Activated T-helper 17 cell treated with anti-CD3 and anti-CD28 coated beads, Interleukin-2, amount 50 U/mL, for 72 hours (primary cell): Measurements from ENCODE around the gene POU2F2. TPM values are rescaled to one million over a fixed set of nuclear protein-coding genes. Genes with fewer than 3 reads are reported as not detected.
"Not testable (repeated sequence)": the region's sequence is repeated elsewhere in the genome, so short reads cannot be mapped to it uniquely, and the experiment has no call there.

ENCODE experiments used
- ATAC-seq: fragments of 150-1000 bp; cut with Tn5 transposase; replicated peaks from 2 replicates; pipeline ENCODE4 v1.10.0; 2021; ENCODE audit warnings: mild to moderate bottlenecking, moderate library complexity
- H3K27ac Mint-ChIP-seq: one replicate; pipeline ENCODE4 v1.8.0; 2022; ENCODE audit warnings: mixed read lengths
- H3K27me3 Mint-ChIP-seq: one replicate; pipeline ENCODE4 v1.8.0; 2022; ENCODE audit warnings: mixed read lengths
- H3K36me3 Mint-ChIP-seq: one replicate; pipeline ENCODE4 v1.8.0; 2022; ENCODE audit warnings: low read depth, mild to moderate bottlenecking, mixed read lengths
- H3K4me1 Mint-ChIP-seq: one replicate; pipeline ENCODE4 v1.8.0; 2022; ENCODE audit warnings: mixed read lengths
- H3K4me3 Mint-ChIP-seq: one replicate; pipeline ENCODE4 v1.8.0; 2022; ENCODE audit warnings: mild to moderate bottlenecking, mixed read lengths
- H3K9me3 Mint-ChIP-seq: one replicate; pipeline ENCODE4 v1.8.0; 2022; ENCODE audit warnings: mixed read lengths
- total RNA-seq, 2 donors: library from RNA; stranded (reverse); gene quantifications; one replicate each; pipeline ENCODE4 v1.2.3, GENCODE V29; 2022

POU2F2 gene
- total RNA-seq, 2 donors from 2014 or later = 33.1 to 95.9 TPM

DNA sequence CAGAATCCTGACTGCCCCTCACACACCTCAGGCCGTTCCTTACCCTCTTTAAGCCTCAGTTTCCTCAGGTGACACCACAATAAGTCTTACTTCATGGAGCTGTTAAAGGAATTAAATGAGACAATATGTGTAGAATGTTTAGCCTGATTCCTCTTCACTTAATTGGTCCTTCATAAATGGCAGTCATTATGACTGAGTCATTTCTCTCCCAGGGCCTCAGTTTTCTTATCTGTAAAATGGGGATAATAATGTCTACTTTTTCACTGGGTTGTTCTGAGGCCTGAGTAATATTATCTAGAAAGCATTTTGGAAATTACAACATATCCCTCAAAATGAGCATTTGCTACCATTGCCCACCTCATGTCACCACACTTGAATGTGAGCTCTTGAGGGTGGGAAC lies 21.6 kb downstream of the POU2F2 start:
- H3K9me3 Mint-ChIP-seq = no peaks in the 10 kb centered on the region
- H3K27ac Mint-ChIP-seq = peak overlapping the region; percentile 81
- peaks cover 35% of the 10 kb centered on the region for H3K4me1 Mint-ChIP-seq
- no peak for ATAC-seq
- H3K36me3 Mint-ChIP-seq = peaks cover 87% of the 10 kb centered on the region
- H3K4me3 Mint-ChIP-seq = peak overlapping the region; percentile 4
- no peaks in the 10 kb centered on the region for H3K27me3 Mint-ChIP-seq

DNA sequence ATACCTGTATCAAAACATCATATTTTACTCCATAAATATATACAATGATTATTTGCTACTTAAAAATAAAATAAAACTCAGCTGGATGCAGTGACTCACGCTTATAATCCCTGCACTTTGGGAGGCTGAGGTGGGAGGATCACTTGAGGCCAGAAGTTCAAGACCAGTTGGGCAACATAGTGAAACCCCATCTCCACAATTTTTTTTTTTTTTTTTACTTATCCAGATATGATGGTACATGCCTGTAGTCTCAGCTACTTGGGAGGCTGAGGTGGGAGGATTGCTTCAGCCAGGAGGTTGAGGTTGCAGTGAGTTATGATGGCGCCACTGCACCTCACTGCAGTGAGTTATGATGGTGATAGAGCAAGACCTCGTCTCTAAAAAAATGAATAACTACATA lies 22.4 kb downstream of the POU2F2 start:
- Mint-ChIP-seq H3K4me3 (no peak overlapping the region), H3K27me3 (no peaks in the 10 kb centered on the region), H3K4me1 (peaks cover 40% of the 10 kb centered on the region), H3K9me3 (no peaks in the 10 kb centered on the region), H3K36me3 (peaks cover 87% of the 10 kb centered on the region), H3K27ac (no peak overlapping the region)
- peak; percentile 7 for ATAC-seq

DNA sequence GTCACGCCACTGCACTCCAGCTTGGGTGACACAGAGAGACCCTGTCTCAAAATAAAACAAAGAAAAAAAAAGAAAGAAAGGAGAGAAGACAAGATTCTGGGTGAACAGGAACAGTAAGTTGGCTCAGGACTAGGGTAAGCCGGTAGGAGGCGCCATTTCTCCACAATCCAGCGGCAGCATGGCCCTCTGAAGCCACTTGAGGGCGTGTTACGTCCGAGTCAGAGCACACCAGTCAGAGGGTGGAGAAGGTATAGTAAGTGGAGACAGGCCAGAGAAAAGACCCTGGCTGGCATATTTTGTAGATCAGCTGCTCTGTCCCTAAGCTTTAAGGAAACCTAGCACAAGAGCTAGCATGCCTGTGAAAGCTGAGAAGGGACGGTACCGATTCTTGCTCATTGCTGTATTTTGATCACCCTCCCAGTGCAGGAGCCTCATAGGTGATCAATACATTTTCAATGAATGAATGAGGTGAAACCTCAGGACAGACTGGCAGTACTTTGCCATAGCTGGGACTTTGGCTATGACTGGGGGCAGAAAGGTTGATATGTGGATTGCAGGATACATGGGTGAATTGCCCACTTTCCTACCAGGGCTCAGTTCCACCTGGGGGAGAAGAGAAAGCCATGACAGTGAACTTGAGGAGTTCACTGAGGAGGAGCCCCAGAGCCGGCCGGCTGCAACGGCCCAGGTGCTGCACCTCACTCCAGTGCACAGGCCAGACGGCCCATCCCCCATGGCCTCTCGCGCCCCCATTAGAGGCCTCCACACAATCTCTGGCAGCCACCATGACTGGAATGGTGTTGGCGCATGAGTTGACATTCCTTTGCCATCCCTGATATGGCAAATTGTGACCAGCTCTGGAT lies 23.5 kb downstream of the POU2F2 start:
- peak; percentile 88 for ATAC-seq
- peaks cover 87% of the 10 kb centered on the region for H3K36me3 Mint-ChIP-seq
- no peaks in the 10 kb centered on the region for H3K9me3 Mint-ChIP-seq
- H3K4me3 Mint-ChIP-seq = no peak overlapping the region
- no peaks in the 10 kb centered on the region for H3K27me3 Mint-ChIP-seq
- H3K27ac Mint-ChIP-seq = peak overlapping the region; percentile 46
- H3K4me1 Mint-ChIP-seq = peaks cover 42% of the 10 kb centered on the region

DNA sequence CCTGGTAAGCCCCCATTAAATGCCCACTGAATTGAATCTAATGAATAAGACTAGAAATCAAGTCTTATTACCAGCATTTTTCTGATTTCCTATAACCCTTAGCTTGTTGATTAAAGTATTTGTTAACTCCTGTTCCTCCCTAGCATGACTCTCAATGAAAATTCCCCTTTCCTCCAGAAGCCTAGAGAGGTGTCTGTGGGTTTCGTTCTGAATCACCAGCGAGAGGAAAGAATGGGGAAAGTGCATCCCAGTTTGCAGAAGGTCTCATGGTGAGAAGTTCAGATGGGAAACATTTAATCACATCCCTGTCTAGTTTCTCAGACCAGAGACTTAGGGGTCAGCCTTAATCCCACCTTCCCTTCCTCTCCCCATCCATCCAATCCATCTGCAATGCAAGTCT lies 26.9 kb downstream of the POU2F2 start:
- H3K4me3 Mint-ChIP-seq = peak overlapping the region; percentile 43
- H3K27me3 Mint-ChIP-seq = no peaks in the 10 kb centered on the region
- peaks cover 21% of the 10 kb centered on the region for H3K4me1 Mint-ChIP-seq
- H3K27ac Mint-ChIP-seq = peak overlapping the region; percentile 76
- ATAC-seq = peak; percentile 61
- no peaks in the 10 kb centered on the region for H3K9me3 Mint-ChIP-seq
- peaks cover 84% of the 10 kb centered on the region for H3K36me3 Mint-ChIP-seq

DNA sequence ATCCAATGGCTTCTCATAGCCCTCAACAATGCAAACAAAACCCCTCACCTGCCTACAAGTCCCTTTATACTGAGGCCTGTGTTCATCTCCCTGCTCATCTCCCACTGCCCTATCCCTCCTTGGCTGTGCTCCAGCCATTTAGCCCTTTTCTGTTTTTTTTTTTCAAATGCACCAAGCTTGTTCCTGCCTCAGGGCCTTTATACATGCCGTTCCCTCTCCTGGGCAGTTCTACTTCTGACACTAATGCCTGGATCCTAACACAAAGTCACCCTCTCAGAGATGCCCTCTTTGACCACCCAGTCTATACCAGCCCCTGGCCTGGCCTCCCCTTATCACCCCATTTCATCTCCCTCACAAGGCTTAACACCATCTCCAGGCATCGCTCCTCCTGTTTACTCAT lies 29.4 kb downstream of the POU2F2 start:
- Mint-ChIP-seq H3K27me3 (no peaks in the 10 kb centered on the region), H3K9me3 (no peaks in the 10 kb centered on the region), H3K4me1 (peaks cover 15% of the 10 kb centered on the region), H3K27ac (no peak overlapping the region), H3K4me3 (no peak overlapping the region), H3K36me3 (peaks cover 93% of the 10 kb centered on the region)
- no peak for ATAC-seq

DNA sequence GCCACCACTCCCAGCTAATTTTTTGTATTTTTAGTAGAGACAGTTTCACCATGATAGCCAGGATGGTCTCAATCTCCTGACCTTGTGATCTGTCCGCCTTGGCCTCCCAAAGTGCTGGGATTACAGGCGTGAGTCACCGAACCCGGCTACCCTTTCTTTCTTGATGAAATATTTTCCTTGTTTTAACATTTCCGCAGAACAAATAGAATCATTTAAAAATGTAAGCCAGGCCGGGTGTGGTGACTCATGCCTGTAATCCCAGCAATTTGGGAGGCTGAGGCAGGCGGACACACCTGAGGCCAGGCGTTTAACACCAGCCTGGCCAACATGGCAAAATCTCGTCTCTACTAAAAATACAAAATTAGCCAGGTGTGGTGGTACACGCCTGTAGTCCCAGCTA lies 32.0 kb downstream of the POU2F2 start:
- H3K27ac Mint-ChIP-seq, H3K9me3 Mint-ChIP-seq, ATAC-seq, H3K4me1 Mint-ChIP-seq, H3K27me3 Mint-ChIP-seq, H3K4me3 Mint-ChIP-seq: not testable (repeated sequence)
- peaks cover 95% of the 10 kb centered on the region for H3K36me3 Mint-ChIP-seq

DNA sequence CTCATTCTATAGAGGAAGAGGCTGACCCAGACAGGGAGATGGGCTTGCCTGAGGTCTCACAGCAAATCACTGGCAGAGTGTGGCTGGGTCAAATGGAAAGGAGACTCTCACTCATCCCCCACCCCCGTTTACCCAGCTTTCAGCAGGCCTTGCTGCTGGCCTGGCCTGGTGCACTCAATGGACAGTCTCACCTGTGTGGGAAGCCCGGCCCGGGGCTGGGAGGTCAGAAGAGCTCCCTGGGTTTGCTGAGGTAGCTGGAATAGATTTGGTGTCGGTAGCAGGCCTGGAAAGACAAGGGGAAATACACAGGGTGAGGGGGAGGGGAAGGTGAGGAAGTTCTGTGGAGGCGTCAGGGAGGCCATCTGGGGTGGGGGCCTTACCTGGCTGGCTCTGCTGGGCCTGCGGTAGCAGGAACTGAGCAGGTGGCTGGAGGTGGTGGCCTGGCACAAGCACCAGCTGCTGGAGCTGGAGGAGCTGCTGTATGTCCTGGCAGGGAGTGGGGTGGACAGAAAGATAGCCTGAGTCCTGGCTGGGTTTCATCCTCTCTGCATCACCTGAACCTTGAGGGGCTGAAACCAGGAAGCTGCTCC lies 32.8 kb downstream of the POU2F2 start:
- no peaks in the 10 kb centered on the region for H3K9me3 Mint-ChIP-seq
- H3K27ac Mint-ChIP-seq = peak overlapping the region; percentile 63
- peaks cover 95% of the 10 kb centered on the region for H3K36me3 Mint-ChIP-seq

DNA sequence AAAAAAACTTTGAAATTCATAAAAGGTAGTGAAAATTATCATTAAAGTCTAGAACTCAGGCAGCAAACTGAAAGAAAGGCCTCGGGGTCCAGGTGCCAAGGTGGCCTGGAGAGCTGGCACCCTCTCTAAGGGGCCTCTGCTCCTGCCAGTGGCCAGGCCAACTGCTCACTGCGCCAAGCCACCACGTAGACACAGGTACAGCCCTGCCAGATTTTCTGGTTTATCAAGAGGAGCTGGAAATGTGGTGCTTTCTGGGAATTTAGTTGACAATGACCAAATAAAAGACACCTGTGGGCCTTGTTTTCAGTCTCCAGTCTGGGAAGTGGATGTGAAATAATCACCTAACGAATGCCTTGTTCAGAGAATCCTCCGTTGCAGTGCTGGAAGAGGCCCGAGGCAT lies 33.5 kb downstream of the POU2F2 start:
- Mint-ChIP-seq H3K4me3 (no peak overlapping the region), H3K4me1 (peaks cover 9% of the 10 kb centered on the region), H3K27me3 (no peaks in the 10 kb centered on the region), H3K9me3 (no peaks in the 10 kb centered on the region), H3K36me3 (peaks cover 96% of the 10 kb centered on the region), H3K27ac (no peak overlapping the region)
- no peak for ATAC-seq

More for the DNA sequence above, 32.8 kb downstream of the POU2F2 start:
- Mint-ChIP-seq H3K4me1 (peaks cover 4% of the 10 kb centered on the region), H3K27me3 (no peaks in the 10 kb centered on the region), H3K4me3 (no peak overlapping the region)
- no peak for ATAC-seq

DNA sequence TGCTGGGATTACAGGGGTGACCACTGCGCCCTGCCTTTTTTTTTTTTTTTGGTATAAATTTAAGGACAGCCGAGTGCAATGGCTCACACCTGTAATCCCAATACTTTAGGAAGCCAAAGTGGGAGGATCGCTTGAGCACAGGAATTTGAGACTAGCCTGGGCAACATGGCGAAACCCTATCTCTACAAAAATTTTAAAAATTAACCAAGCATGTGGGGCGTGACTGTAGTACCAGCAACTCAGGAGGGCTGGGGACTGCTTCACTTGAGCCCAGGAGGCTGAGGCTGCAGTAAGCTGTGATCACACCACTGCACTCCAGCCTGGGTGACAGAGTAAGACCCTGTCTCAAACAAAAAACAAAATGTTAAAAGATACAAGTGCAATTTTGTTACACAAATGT lies 34.8 kb downstream of the POU2F2 start:
- peaks cover 10% of the 10 kb centered on the region for H3K4me1 Mint-ChIP-seq
- no peak for ATAC-seq
- H3K4me3 Mint-ChIP-seq = no peak overlapping the region
- H3K9me3 Mint-ChIP-seq = no peaks in the 10 kb centered on the region
- no peaks in the 10 kb centered on the region for H3K27me3 Mint-ChIP-seq
- H3K36me3 Mint-ChIP-seq = peaks cover 94% of the 10 kb centered on the region
- H3K27ac Mint-ChIP-seq = no peak overlapping the region

DNA sequence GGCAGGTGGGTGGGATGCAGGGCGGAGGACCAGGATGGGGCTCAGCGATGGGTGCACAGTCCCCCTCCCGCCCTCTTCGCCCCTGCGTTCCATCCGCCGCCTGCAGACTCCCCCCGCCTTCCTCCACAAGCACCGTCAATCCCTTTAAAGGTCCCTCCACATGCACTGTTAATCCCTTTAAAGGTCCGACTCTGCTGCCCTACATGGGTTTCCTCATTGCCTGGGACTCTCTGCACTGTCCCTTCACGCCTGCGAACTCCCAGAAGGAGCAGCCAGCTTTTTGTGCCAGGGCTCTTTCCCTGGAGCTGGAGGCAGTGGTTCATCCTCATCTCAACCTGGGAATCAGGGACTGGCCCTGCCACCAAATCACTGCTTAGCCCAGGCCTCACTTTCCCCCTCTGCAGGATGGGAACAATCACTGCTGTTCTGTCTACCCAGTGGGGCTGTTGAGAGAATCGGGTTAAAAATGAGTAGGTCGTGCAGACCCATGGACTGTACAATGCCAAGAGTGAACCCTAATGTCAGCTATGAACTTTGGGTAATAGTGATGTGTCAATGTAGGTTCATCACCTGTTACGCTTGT lies 35.9 kb downstream of the POU2F2 start:
- H3K27ac Mint-ChIP-seq = no peak overlapping the region
- H3K36me3 Mint-ChIP-seq = peaks cover 94% of the 10 kb centered on the region
- no peak overlapping the region for H3K4me3 Mint-ChIP-seq
- ATAC-seq = no peak
- no peaks in the 10 kb centered on the region for H3K9me3 Mint-ChIP-seq
- H3K4me1 Mint-ChIP-seq = peaks cover 14% of the 10 kb centered on the region
- no peaks in the 10 kb centered on the region for H3K27me3 Mint-ChIP-seq

DNA sequence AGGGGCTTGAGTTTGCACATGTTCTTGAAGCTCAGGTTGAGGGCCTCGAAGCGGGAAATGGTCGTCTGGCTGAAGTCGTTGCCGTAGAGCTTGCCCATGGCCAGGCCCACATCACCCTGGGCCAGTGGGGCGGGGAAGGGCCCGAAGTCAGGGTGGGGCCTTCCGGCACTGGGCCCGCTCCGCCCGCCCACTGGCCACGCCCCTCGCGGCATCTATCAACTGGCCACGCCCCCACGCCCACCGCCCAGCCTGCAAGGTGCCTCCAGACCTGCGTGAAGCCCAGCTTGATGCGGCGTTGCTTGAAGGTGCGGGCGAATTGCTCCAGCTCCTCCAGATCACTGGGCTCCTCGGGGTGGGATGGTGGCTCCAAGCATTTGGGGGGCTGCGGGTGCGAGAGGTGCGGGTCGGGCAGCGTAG lies 36.4 kb downstream of the POU2F2 start:
- Mint-ChIP-seq H3K4me3 (no peak overlapping the region), H3K27me3 (no peaks in the 10 kb centered on the region), H3K27ac (no peak overlapping the region), H3K4me1 (peaks cover 17% of the 10 kb centered on the region), H3K9me3 (no peaks in the 10 kb centered on the region), H3K36me3 (peaks cover 94% of the 10 kb centered on the region)
- ATAC-seq = peak; percentile 31

DNA sequence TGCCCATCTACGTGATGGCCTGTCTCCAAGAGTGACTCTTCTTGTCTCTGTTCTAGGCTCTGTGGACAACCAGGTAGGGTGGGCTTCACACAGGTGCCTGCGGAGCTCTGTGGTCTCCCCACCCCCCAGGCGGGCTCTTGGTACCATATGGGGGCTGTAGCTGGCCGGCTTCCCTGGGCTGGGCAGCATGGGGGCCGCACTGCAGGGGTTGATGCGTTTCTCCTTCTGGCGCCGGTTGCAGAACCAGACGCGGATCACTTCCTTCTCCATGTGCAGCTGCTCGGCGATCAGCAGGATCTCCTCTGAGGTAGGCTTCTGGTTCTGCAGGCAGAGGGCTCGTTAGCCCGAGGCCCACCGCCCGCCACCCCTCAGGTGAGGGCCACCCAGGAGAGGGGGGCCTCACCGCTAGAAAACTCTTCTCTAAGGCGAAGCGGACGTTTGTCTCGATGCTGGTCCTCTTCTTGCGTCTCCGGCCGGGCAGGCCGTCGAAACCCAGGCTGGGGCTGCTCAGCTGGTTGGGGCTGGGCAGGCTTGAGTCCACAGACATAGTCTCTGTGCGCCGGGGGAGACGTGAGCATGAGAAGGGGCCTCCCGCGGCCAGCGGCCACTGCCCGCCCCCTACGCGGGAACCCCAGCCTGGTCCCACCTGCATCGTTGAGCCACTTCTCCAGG lies 37.0 kb downstream of the POU2F2 start:
- H3K27me3 Mint-ChIP-seq = no peaks in the 10 kb centered on the region
- ATAC-seq = no peak
- no peaks in the 10 kb centered on the region for H3K9me3 Mint-ChIP-seq
- no peak overlapping the region for H3K27ac Mint-ChIP-seq
- peaks cover 95% of the 10 kb centered on the region for H3K36me3 Mint-ChIP-seq
- H3K4me3 Mint-ChIP-seq = no peak overlapping the region
- peaks cover 22% of the 10 kb centered on the region for H3K4me1 Mint-ChIP-seq

DNA sequence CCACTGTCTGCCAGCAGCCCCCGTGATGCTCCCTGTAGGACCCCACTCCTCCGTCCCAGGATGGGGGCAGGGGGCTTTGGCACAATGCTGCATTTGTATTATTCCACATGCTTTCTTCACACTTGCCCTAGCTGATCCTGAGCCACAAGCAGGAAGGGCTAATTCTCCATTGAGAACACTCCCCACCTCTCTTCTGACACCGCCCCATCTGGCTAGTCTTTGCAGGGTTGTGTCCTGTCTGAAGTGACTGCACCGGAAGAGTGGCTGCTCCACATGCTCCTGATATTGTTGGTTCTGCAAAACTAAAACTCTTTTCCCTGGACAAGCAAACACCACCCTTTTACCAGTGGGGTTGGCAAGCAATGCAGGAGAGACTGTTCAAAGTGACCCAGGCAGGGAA lies 38.3 kb downstream of the POU2F2 start:
- Mint-ChIP-seq H3K27ac (peak overlapping the region; percentile 51), H3K9me3 (no peaks in the 10 kb centered on the region), H3K36me3 (peaks cover 90% of the 10 kb centered on the region), H3K27me3 (no peaks in the 10 kb centered on the region), H3K4me1 (peaks cover 30% of the 10 kb centered on the region), H3K4me3 (no peak overlapping the region)
- no peak for ATAC-seq

DNA sequence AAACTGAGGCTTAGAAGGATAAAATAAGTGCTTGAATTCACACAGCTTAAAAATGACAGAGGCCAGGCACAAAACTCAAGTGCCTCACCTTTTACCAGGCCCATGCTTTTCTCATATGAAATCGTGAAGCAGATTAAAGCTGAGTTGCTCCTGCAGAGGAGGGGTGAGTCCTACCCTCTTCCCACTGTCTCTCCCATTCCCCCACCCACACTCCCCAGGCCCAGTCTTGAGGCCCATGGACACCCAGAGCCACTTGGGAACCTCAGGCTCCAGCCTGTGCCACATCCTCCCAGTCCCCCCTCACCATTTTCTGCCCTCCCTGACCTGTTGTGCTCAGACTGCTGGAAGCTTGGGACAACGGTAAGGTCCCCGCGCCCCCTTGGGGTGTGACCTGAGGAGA lies 38.7 kb downstream of the POU2F2 start:
- peak overlapping the region; percentile 51 for H3K27ac Mint-ChIP-seq
- no peak overlapping the region for H3K4me3 Mint-ChIP-seq
- ATAC-seq = no peak
- no peaks in the 10 kb centered on the region for H3K27me3 Mint-ChIP-seq
- no peaks in the 10 kb centered on the region for H3K9me3 Mint-ChIP-seq
- H3K36me3 Mint-ChIP-seq = peaks cover 90% of the 10 kb centered on the region
- H3K4me1 Mint-ChIP-seq = peaks cover 34% of the 10 kb centered on the region
